Psoas muscle (tissue), 8 donors: Measurements from ENCODE around the gene RPS6KA4. TPM values are rescaled to one million over a fixed set of nuclear protein-coding genes. Genes with fewer than 3 reads are reported as not detected.

Experiments used
- ATAC-seq, 4 donors: fragments of 200-7000 bp; cut with Tn5 transposase; one replicate each; pipeline ENCODE4 v1.9.1; 2020; ENCODE audit warnings: moderate library complexity in 3 of 4, mild to moderate bottlenecking in 2 of 4
- DNase-seq, 2 donors: peaks; one replicate each; pipeline ENCODE4 v3.0.0-alpha.2; 2020
- H3K27ac ChIP-seq: fragments of 200-600 bp; one replicate; pipeline ENCODE4 v1.8.0; 2022
- H3K27me3 ChIP-seq, 3 donors: fragments of 200-600 bp in 1 of 3; one replicate each; pipeline versions ENCODE4 v1.6.1 to v1.8.0; 2013 to 2022; ENCODE audit warnings: low read length in 2 of 3, mild to moderate bottlenecking in 2 of 3, moderate library complexity in 1 of 3; ENCODE audit not compliant: insufficient read depth in 3 of 3
- H3K36me3 ChIP-seq, 2 donors: fragments of 200-600 bp in 1 of 2; one replicate each; pipeline versions ENCODE4 v1.6.1 to v1.8.0; 2013 to 2022; ENCODE audit warnings: low read depth in 1 of 2, mild to moderate bottlenecking in 1 of 2, moderate library complexity in 1 of 2; ENCODE audit not compliant: insufficient read depth in 1 of 2
- H3K4me1 ChIP-seq: fragments of 200-600 bp; one replicate; pipeline ENCODE4 v1.8.0; 2022
- H3K4me3 ChIP-seq: fragments of 200-600 bp; one replicate; pipeline ENCODE4 v1.8.0; 2022; ENCODE audit warnings: mild to moderate bottlenecking
- H3K9me3 ChIP-seq: fragments of 200-600 bp; one replicate; pipeline ENCODE4 v1.8.0; 2022
- WGBS, 3 donors: extraction: QIAGEN DNeasy Blood & Tissue Kit; methylation state at CpG; one replicate each; pipeline versions ENCODE4 v1.1.6 to v1.1.7; 2013; 5-methylcytosine and 5-hydroxymethylcytosine counted together
- intact Hi-C, 2 donors: fragments of 100-400 bp; cut with DNase I; formaldehyde crosslinking; loops; one replicate each; pipeline versions ENCODE4 v1.11.0 to v1.14.2; 2022
- polyA plus RNA-seq, 3 donors: library from polyadenylated mRNA; stranded (reverse); fragments of 200-250 nt; gene quantifications; one replicate each; pipeline ENCODE4 v1.2.3, GENCODE V29; 2013
- total RNA-seq, 4 donors: library from RNA; stranded (reverse); fragmentation: NEBNext Ultra II Directional in 2 of 4; extraction: Animal tissue kit (Norgen Biotek cat#: 25700) in 2 of 4; gene quantifications; one replicate each; pipeline versions ENCODE4 v1.2.1 to v1.2.4, GENCODE V29; 2021 to 2023
- TF ChIP-seq, protein P1 (sequence below): fragments of 200-600 bp; IDR thresholded peaks from one replicate; pipeline ENCODE4 v1.8.0; 2022; ENCODE audit warnings: antibody characterized with exemption
- donor health status: healthy with polysubstance abuse.
- donor health status: DM: no; HTN: no; CAD: no; lungs with moderate emphysema.
- donor health status: Bipolar disorder and iron deficiency.
- donor health status: healthy.
- donor health status: DM: yes; HTN: yes; CAD: no.
- donor health status: DM: no; HTN: no; CAD: no.
- donor health status: DM: no; HTN: no; CAD: no.
- donor health status: DM: yes; HTN: yes; CAD: no.

The RPS6KA4 gene
- total and polyA plus RNA-seq, 7 donors = 9.5 to 15.9 (median 13.1) TPM

DNA sequence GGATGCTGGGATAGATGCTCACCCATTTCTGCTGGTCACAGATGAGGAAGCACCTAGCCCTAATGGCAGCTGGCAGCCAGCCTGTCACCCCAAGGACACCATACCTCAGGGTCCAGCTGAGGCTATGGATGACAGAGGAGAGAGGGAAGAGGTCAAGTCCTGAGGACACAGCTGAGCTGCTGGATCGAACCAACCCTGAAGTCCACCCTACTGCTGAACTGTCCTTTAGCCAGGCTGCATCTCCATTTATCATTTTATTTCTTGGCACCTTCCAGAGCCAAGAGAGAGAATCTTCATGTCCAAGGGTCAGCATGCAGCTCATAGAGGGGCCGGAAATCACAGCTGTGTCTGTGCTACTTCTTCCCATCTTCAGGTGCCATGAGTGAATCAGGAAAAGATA lies 30.9 kb downstream of the RPS6KA4 start:
- Histone ChIP-seq H3K4me1 (no peaks in the 10 kb centered on the region), H3K27ac (no peak overlapping the region), H3K36me3 (no peaks in the 10 kb centered on the region), H3K9me3 (no peaks in the 10 kb centered on the region), H3K4me3 (no peak overlapping the region), H3K27me3 (no peaks in the 10 kb centered on the region)
- TF ChIP-seq, protein P1, sequence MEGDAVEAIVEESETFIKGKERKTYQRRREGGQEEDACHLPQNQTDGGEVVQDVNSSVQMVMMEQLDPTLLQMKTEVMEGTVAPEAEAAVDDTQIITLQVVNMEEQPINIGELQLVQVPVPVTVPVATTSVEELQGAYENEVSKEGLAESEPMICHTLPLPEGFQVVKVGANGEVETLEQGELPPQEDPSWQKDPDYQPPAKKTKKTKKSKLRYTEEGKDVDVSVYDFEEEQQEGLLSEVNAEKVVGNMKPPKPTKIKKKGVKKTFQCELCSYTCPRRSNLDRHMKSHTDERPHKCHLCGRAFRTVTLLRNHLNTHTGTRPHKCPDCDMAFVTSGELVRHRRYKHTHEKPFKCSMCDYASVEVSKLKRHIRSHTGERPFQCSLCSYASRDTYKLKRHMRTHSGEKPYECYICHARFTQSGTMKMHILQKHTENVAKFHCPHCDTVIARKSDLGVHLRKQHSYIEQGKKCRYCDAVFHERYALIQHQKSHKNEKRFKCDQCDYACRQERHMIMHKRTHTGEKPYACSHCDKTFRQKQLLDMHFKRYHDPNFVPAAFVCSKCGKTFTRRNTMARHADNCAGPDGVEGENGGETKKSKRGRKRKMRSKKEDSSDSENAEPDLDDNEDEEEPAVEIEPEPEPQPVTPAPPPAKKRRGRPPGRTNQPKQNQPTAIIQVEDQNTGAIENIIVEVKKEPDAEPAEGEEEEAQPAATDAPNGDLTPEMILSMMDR = no peak
- 94 to 95% (median 95%) methylated on average over 2 of the region's 2 CpGs for WGBS, 3 donors
- intact Hi-C loops = no loop called here
- DNase-seq (no peak), ATAC-seq (no peak)

DNA sequence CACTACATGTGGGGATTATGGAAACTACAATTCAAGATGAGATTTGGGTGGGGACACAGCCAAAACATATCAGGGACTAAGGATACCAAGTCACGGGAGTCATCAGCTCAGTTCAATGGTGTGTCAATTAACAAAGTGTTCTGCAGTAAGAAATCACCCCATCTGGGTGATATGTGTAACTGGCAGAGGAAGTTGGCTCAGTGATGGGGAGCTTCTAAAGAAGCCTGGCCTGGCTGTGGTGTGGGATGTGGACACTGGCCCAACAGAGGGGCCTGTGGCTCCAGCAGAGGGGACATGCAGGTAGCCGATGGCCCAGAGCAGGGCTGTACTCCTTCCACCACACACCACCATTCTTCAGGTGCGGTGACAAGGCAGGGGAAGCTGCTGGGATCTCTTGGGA lies 31.6 kb downstream of the RPS6KA4 start:
- Histone ChIP-seq H3K9me3 (no peaks in the 10 kb centered on the region), H3K27me3 (no peaks in the 10 kb centered on the region), H3K27ac (no peak overlapping the region), H3K4me1 (no peaks in the 10 kb centered on the region), H3K36me3 (no peaks in the 10 kb centered on the region), H3K4me3 (no peak overlapping the region)
- intact Hi-C loops = no loop called here
- DNase-seq = no peak
- ATAC-seq = no peak
- 88 to 93% (median 92%) methylated on average over 3 of the region's 3 CpGs for WGBS, 3 donors
- TF ChIP-seq, protein P1 = no peak

DNA sequence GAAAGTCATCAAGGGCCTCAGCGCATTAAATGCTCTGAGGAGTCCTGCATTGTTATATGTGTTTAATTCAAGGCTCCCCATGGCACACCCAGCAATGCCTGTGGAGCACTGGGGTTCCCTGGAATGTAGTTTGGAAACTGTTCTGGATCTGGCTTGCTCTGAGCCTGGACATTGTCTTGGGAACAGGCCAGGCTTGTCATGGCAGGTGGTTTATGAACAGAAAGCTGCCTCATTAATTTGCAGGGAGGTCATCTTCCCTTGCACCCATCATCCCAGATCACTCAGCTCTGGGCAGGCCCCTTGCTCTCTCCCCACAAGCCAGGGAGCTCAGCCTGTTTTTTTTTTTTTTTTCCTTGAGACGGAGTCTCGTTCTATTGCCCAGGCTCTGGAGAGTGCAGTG lies 32.9 kb downstream of the RPS6KA4 start:
- no peak for ATAC-seq
- H3K9me3 ChIP-seq = no peaks in the 10 kb centered on the region
- H3K27ac ChIP-seq = no peak overlapping the region
- DNase-seq = no peak
- no peak overlapping the region for H3K4me3 ChIP-seq
- H3K4me1 ChIP-seq = no peaks in the 10 kb centered on the region
- no peaks in the 10 kb centered on the region for H3K27me3 ChIP-seq
- no peaks in the 10 kb centered on the region for H3K36me3 ChIP-seq
- intact Hi-C loops = no loop called here
- TF ChIP-seq, protein P1 = no peak
- 86 to 89% (median 89%) methylated on average over 3 of the region's 3 CpGs for WGBS, 3 donors

DNA sequence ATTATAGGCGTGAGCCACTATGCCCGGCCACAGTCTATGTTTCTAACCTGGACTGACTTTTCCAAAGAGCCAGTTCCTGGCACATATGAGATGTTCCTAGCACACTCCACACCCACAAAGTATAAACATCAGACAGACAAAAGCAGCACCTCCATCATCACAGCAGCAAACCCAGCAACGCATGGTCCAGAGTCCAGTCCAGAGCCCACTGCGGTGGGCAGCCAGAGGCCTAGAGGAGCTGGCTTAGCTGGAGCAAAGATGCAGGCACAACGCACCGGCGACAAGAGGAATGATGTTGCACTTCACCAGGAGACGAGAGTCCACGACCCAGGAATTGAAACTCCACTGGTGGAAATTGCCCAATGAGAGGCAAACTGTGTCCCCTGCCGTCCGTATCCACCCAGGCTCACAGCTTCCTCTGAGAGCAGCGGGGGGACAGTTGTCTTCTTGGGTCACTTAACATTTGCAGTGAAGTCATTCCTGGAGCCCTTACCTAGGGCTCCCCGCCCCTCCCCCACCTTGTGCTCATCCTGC lies 36.6 kb downstream of the RPS6KA4 start:
- H3K4me3 ChIP-seq = no peak overlapping the region
- DNase-seq = no peak

More for the DNA sequence above, 36.6 kb downstream of the RPS6KA4 start:
- intact Hi-C loops = no loop called here
- peaks cover 0 to 4% (median 0%) of the 10 kb centered on the region in 3 donors for H3K27me3 ChIP-seq
- H3K36me3 ChIP-seq = no peaks in the 10 kb centered on the region
- H3K27ac ChIP-seq = no peak overlapping the region
- no peaks in the 10 kb centered on the region for H3K9me3 ChIP-seq
- 52 to 58% (median 55%) methylated on average over 13 of the region's 13 CpGs for WGBS, 3 donors
- TF ChIP-seq, protein P1 = no peak
- no peaks in the 10 kb centered on the region for H3K4me1 ChIP-seq
- ATAC-seq = no peak
